Renal cortical epithelial cell (primary cell): ENCODE results near the gene GPSM3. TPM values are rescaled to one million over a fixed set of nuclear protein-coding genes. Genes with fewer than 3 reads are reported as not detected.
"Not testable (repeated sequence)": the region's sequence is repeated elsewhere in the genome, so short reads cannot be mapped to it uniquely, and the experiment has no call there.

ENCODE experiments used
- DNase-seq: peaks from one replicate; pipeline ENCODE4 v3.0.0-alpha.2; 2011; ENCODE audit warnings: low read depth
- total RNA-seq: library from RNA; depleted of rRNA; stranded (reverse); fragments of >200 nt; gene quantifications from 2 replicates; pipeline ENCODE4 v1.2.3, GENCODE V29; 2014

Gene GPSM3
- total RNA-seq, 1 donor from 2014 or later = 0.40 TPM

- no peak for DNase-seq
Observed at GRCh38 chr6:32187009-32187709, 5.3 kb downstream of the GPSM3 start.

GRCh38 chr6:32186151-32186840, 6.1 kb downstream of the GPSM3 start:
- not testable (repeated sequence) for DNase-seq

- DNase-seq = peak; percentile 90
Observed at GRCh38 chr6:32185681-32186131, 6.7 kb downstream of the GPSM3 start.

GRCh38 chr6:32184084-32184640, 8.3 kb downstream of the GPSM3 start, which contains the start of gene AGER:
Gene AGER (minus strand): TSS chr6:32184253. CDS start chr6:32184222, 31 bp downstream.
- no peak for DNase-seq

- no peak for DNase-seq
Observed at GRCh38 chr6:32183483-32184083, 8.9 kb downstream of the GPSM3 start.

- no peak for DNase-seq
Observed at GRCh38 chr6:32183030-32183429, 9.4 kb downstream of the GPSM3 start.

- DNase-seq = no peak
Observed at GRCh38 chr6:32182555-32182981, 9.9 kb downstream of the GPSM3 start.

- DNase-seq = no peak
Observed at GRCh38 chr6:32181915-32182529, 10.4 kb downstream of the GPSM3 start.

- no peak for DNase-seq
Observed at GRCh38 chr6:32181148-32181702, 11.2 kb downstream of the GPSM3 start.

GRCh38 chr6:32179766-32180405, 12.6 kb downstream of the GPSM3 start:
- no peak for DNase-seq

GRCh38 chr6:32178547-32179440, 13.6 kb downstream of the GPSM3 start:
- DNase-seq = no peak

GRCh38 chr6:32177788-32178546, 14.5 kb downstream of the GPSM3 start, which contains the start of gene RNF5:
Gene RNF5 (plus strand): TSS chr6:32178405. CDS start chr6:32178512, 107 bp downstream.
- DNase-seq = peak; percentile 100

GRCh38 chr6:32177183-32177787, 15.2 kb downstream of the GPSM3 start:
- DNase-seq = no peak

- peak; percentile 64 for DNase-seq
Observed at GRCh38 chr6:32176476-32177182, 15.8 kb downstream of the GPSM3 start.

- peak; percentile 91 for DNase-seq
Observed at GRCh38 chr6:32175711-32176475, 16.6 kb downstream of the GPSM3 start, which contains the start of gene AGPAT1. Gene AGPAT1 (minus strand): TSS chr6:32176084. CDS start chr6:32171496, 4,588 bp downstream.

- no peak for DNase-seq
Observed at GRCh38 chr6:32175322-32175710, 17.1 kb downstream of the GPSM3 start.

- no peak for DNase-seq
Observed at GRCh38 chr6:32174416-32174815, 18.0 kb downstream of the GPSM3 start.
